Epithelial cell of esophagus (primary cell): Measurements from ENCODE around the gene USP4.
"Not testable (repeated sequence)": the region's sequence is repeated elsewhere in the genome, so short reads cannot be mapped to it uniquely, and the experiment has no call there.

ENCODE experiments used
- DNase-seq: peaks from one replicate; pipeline ENCODE4 v3.0.0; 2010; ENCODE audit warnings: low read depth
- H3K4me3 ChIP-seq: 2 replicates; pipeline ENCODE4 v1.5.1; 2011; ENCODE audit warnings: mild to moderate bottlenecking, low read length, control low read depth
- TF ChIP-seq, protein P1 (sequence below): IDR thresholded peaks from 2 replicates; pipeline ENCODE4 v1.5.1; 2011; ENCODE audit warnings: low read depth, mild to moderate bottlenecking, low read length, control low read depth, inconsistent platforms; ENCODE audit not compliant: insufficient read depth; ENCODE audit errors: missing control alignments

The USP4 gene

DNA sequence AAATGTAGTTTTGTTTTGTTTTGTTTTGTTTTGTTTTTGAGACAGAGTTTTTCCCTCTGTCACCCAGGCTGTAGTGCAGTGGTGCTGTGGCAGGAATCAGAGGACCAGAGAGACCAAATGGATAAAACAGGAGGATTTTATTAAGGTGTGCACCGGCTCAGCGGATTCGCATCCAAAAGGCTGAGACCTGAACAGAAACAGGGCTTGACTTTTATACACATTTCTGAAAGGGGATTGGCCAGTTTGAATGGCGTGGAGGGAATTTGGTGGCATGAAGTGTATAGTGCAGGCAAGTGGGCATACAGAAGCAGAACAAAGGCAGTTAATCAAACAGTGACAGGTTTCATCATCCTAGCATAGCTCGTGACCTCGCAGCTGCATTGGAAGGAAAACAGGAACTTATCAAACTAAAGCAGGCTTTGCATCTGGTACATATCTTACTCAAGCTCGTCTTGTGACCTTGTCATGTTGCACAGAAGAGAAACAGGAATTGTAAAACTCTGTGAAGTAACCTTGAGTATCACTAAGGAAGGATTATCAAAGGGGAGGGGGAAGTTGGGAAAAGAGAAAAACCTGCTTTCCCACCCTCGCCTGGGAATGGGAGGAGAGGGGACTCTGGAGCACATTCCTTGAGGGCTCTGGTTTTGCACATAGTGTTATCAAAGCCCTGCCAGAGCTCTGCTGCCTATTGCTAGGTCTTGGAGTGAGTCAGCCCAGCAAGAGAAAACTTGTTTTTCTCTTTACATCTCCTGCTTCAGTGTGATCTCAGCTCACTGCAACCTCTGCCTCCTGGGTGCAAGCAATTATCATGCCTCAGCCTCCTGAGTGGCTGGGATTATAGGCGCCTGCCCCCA lies 101.4 kb downstream of the USP4 start:
- TF ChIP-seq, protein P1, sequence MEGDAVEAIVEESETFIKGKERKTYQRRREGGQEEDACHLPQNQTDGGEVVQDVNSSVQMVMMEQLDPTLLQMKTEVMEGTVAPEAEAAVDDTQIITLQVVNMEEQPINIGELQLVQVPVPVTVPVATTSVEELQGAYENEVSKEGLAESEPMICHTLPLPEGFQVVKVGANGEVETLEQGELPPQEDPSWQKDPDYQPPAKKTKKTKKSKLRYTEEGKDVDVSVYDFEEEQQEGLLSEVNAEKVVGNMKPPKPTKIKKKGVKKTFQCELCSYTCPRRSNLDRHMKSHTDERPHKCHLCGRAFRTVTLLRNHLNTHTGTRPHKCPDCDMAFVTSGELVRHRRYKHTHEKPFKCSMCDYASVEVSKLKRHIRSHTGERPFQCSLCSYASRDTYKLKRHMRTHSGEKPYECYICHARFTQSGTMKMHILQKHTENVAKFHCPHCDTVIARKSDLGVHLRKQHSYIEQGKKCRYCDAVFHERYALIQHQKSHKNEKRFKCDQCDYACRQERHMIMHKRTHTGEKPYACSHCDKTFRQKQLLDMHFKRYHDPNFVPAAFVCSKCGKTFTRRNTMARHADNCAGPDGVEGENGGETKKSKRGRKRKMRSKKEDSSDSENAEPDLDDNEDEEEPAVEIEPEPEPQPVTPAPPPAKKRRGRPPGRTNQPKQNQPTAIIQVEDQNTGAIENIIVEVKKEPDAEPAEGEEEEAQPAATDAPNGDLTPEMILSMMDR: no peak

DNA sequence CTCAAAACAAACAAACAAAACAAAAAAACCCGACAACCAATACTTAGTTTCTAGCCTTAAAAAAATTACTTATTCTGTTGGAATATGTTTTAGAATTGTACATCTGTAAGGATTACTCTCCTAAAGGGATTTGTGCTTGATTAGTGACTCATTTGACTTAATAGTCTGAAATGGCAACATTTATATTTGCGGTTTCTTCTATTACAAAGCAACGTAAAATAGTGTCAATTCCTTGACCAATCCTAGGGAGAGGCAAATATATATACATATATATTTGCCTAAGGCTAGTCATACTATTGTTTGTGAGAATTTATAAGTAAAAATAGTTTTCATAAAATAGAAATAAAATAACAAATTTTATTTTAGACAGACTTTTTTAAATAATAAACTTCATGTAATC lies 102.5 kb downstream of the USP4 start:
- TF ChIP-seq, protein P1: no peak
- DNase-seq: no peak
- no peak overlapping the region for H3K4me3 ChIP-seq

More for the DNA sequence above, 101.4 kb downstream of the USP4 start:
- DNase-seq: peak; percentile 98
- H3K4me3 ChIP-seq: no peak overlapping the region

DNA sequence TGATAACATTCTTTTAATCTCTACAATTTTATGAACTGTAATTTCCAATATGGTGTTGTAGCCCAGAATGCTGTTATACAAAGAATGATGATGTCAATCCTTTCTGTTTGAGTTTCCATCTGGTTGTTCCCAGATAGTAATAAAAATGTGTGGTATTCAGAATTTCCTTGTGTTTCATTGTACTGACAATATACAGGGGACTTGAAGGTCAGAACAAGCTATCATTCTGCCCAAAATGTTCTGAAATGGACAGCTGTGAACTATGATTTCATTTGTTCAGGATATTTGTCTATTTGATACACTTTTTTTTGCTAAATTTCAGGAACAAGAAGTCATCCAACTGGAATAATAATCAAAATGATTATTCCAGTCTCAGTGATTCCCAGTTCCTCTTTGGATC lies 103.6 kb downstream of the USP4 start:
- DNase-seq: no peak
- TF ChIP-seq, protein P1: no peak
- no peak overlapping the region for H3K4me3 ChIP-seq

DNA sequence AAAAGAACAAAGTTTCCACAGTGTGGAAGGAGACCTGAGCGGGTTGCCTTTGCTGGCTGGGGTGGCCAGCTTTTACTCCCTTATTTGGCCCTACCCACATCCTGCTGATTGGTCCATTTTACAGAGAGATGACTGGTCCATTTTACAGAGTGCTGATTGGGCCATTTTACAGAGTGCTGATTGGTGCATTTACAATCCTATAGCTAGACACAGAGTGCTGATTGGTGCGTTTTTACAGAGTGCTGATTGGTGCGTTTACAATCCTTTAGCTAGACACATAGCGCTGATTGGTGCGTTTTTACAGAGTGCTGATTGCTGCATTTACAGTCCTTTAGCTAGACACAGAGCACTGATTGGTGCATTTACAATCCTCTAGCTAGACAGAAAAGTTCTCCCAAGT lies 111.0 kb downstream of the USP4 start:
- not testable (repeated sequence) for DNase-seq, H3K4me3 ChIP-seq
